Measurements from ENCODE around the gene SPDYE16. TPM values are rescaled to one million over a fixed set of nuclear protein-coding genes. Genes with fewer than 3 reads are reported as not detected.
"Not testable (repeated sequence)": the region's sequence is repeated elsewhere in the genome, so short reads cannot be mapped to it uniquely, and the experiment has no call there.

Gene SPDYE16
- under 1 TPM in 2 of 4 donors, not detected in 2; 0.15 to 0.19 TPM for total RNA-seq

DNA sequence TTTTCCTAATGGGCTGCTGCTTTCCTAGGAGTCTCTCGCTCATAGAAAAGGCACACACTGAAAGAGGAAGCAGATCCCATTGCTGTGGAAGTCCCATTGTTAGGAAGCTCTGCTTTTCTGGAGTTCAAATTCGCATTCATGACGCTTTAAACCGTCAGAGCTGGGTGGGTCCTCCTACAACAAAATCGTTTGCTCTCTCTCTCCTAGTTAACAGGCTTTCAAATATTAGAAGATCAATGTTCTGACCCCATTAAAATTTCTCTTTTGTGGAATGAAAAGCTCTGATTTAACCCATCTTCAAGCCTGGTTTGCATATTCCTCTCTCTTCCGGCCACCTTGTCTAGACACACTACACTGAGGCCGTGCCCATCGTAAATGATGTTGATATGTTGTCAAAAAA lies at the start of gene SPDYE16:
Gene SPDYE16 (minus strand): TSS at position 101 of the 400 bp plus-strand sequence. CDS start 1,838 bp downstream, outside the sequence.
- DNase-seq (ENCODE audit: low spot score in 2 of 2); intact Hi-C loops (cut with DNase I; ENCODE audit: low total_unique reads); H3K4me3 ChIP-seq (ENCODE audit: low read depth, poor library complexity, severe bottlenecking): not testable (repeated sequence)
- WGBS, 2 donors = no CpG with 5 or more reads among the region's 8 CpGs

DNA sequence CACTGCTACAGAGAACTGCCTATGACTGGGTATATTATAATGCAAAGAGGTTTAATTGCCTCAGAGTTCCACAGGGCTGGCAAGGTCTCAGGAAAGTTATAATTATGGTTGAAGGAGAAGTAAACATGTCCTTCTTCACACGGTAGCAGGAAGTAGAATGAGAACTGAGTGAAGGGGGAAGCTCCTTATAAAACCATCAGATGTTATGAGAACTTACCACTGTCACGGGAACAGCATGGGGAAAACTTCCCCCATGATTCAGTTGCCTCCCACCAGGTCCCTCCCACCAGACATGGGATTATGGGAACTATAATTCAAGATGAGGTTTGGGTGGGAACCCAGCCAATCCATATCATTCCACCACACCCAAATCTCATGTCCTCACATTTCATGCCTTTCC lies 49.6 kb upstream of the SPDYE16 start:
- 37 to 38% methylated on average over 2 of the region's 2 CpGs for WGBS, 2 donors
- intact Hi-C loops (cut with DNase I; ENCODE audit: low total_unique reads) = not testable (repeated sequence)

GRCh38 chr7:76591602-76592304 lies 48.7 kb upstream of the SPDYE16 start:
- 84 to 88% methylated on average over 1 to 2 of the region's 2 CpGs for WGBS, 2 donors
- intact Hi-C loops (cut with DNase I; ENCODE audit: low total_unique reads); H3K4me3 ChIP-seq (ENCODE audit: low read depth, poor library complexity, severe bottlenecking): not testable (repeated sequence)

More for the DNA sequence above, 49.6 kb upstream of the SPDYE16 start:
- DNase-seq (ENCODE audit: low spot score in 2 of 2); H3K4me3 ChIP-seq (ENCODE audit: low read depth, poor library complexity, severe bottlenecking): not testable (repeated sequence)

DNA sequence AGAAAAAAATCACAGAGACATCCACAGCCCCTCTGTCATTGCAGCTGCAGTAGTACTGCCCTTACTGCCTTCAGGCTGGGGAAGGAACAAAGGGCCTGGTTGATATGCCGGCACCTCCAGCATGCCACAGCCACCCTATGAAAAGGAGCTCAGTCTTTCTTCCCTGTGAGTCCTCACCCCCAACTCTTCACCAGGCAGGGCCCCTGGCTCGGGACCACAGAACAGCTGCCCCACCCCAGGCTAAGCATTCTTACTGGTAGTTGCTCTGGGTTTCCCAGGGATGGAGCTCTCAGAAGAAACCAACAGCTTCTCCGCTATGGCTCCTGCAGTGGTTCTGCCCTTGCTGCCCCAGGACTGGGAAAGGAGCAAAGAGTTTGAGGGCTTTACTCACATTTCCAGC lies 47.9 kb upstream of the SPDYE16 start:
- DNase-seq (ENCODE audit: low spot score in 2 of 2); intact Hi-C loops (cut with DNase I; ENCODE audit: low total_unique reads); H3K4me3 ChIP-seq (ENCODE audit: low read depth, poor library complexity, severe bottlenecking): not testable (repeated sequence)
- 73 to 88% methylated on average over 2 to 3 of the region's 3 CpGs for WGBS, 2 donors

More at GRCh38 chr7:76591602-76592304, 48.7 kb upstream of the SPDYE16 start:
- DNase-seq (ENCODE audit: low spot score in 2 of 2) = not testable (repeated sequence)

GRCh38 chr7:76588586-76588985 lies 45.5 kb upstream of the SPDYE16 start:
- 31% methylated on average over 1 of the region's 1 CpG; no CpG with 5 or more reads in 1 of the 2 donors for WGBS, 2 donors

GRCh38 chr7:76586585-76587315 lies 43.7 kb upstream of the SPDYE16 start:
- H3K4me3 ChIP-seq (ENCODE audit: low read depth, poor library complexity, severe bottlenecking); DNase-seq (ENCODE audit: low spot score in 2 of 2); intact Hi-C loops (cut with DNase I; ENCODE audit: low total_unique reads): not testable (repeated sequence)
- WGBS, 2 donors = 92 to 97% methylated on average over 2 of the region's 2 CpGs

More at GRCh38 chr7:76588586-76588985, 45.5 kb upstream of the SPDYE16 start:
- DNase-seq (ENCODE audit: low spot score in 2 of 2); intact Hi-C loops (cut with DNase I; ENCODE audit: low total_unique reads); H3K4me3 ChIP-seq (ENCODE audit: low read depth, poor library complexity, severe bottlenecking): not testable (repeated sequence)

GRCh38 chr7:76583636-76584281 lies 40.7 kb upstream of the SPDYE16 start:
- H3K4me3 ChIP-seq (ENCODE audit: low read depth, poor library complexity, severe bottlenecking); DNase-seq (ENCODE audit: low spot score in 2 of 2); intact Hi-C loops (cut with DNase I; ENCODE audit: low total_unique reads): not testable (repeated sequence)
- 21 to 23% methylated on average over 5 of the region's 5 CpGs for WGBS, 2 donors

DNA sequence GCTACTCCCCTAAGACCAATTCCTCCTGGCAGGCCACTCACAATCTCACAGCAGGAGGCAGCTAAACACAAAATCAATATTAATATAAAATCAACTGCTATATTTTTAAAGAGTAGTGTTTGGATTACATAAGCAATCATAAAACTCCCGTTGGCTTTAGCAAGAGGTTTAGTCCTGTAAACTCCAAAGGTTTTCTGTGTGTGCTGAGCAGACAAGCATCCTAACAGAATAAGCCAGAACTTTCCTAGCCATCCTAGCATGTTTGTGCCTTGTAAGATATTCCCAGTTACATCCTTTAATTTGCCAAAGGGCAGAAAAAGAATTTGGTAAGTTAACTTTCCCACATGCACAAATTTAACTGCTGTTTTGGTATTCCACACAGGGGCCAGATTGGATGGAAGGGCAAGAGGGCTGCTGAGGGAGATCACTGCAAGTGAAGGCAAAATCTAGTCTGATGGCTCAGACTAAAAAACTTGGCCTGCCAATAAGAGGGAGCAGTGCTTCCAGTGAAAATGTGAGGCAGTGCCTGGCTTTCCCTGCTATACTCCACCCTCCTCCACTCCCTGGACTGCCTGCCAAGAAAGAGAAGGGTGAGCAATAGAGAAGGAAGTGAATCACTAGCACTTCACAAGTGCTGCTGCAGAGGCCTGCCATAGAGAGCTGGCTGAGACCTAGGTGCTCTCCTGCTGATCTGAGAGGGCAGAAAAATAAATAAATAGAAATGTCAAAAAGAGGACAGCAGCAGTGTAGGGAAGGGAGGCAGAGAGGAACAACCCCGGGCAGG lies 39.9 kb upstream of the SPDYE16 start:
- H3K4me3 ChIP-seq (ENCODE audit: low read depth, poor library complexity, severe bottlenecking); intact Hi-C loops (cut with DNase I; ENCODE audit: low total_unique reads): not testable (repeated sequence)
- peak; percentile 83 to 89 for DNase-seq (ENCODE audit: low spot score in 2 of 2)
- WGBS, 2 donors = 0 to 13% methylated on average over 2 of the region's 2 CpGs

DNA sequence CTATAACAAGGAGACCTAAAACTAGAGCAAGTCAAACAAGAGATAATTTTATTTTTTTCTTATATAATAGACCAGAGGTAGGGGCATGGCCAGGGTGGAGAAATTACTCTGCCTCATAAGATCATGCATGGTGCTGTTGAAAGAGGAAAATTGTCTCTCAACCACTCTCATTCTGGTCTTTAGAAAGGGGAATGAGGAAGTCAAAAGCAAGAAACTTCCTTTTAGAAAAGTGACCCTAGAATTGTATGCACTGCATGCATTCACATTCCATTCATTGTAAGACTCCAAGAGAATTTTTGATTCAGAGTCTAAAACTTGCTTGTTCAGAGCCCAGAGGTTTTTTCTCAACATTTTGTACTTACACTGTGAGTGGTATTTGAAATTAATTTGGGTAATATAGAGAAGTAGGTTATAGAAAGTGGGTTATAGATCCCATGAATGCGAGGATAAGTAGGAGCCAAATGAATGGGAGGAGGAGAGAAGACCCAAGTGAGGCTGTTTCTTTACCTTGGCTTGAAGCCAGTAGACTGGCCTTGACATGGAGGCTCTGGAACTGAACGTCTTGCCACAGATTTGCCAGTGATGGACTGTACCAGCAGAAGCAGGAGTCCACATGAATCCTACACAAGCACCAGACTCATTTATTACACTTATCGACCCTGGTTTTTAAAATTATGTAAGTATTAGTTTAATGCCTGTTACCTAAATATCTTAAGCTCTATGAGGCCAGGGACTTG lies 33.0 kb upstream of the SPDYE16 start:
- intact Hi-C loops (cut with DNase I; ENCODE audit: low total_unique reads); H3K4me3 ChIP-seq (ENCODE audit: low read depth, poor library complexity, severe bottlenecking); DNase-seq (ENCODE audit: low spot score in 2 of 2): not testable (repeated sequence)
- WGBS, 2 donors = 70 to 78% methylated on average over 3 of the region's 3 CpGs

- WGBS, 2 donors = 100% methylated on average over 1 of the region's 2 CpGs
- intact Hi-C loops (cut with DNase I; ENCODE audit: low total_unique reads); H3K4me3 ChIP-seq (ENCODE audit: low read depth, poor library complexity, severe bottlenecking); DNase-seq (ENCODE audit: low spot score in 2 of 2): not testable (repeated sequence)
Observed at GRCh38 chr7:76575431-76575830, 32.3 kb upstream of the SPDYE16 start.

DNA sequence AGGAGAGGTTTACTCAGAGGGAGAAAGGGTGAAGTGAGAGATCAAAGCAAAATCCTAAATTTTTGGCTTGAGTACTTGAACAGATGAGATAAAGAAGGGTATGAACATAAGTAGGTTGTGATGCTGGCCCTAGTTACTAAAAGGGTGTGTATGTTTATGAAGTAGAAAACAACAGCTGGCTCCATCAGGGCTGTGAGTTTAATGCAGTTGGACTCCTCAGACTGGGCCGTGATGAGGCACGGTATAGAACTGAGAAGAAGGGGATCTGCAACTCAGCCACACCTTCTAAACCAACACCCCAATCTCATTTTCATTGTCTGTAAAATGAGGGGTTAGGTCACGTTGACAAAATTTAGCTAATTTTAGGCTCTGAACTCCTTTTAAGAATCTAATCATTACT lies 29.2 kb upstream of the SPDYE16 start:
- 55 to 72% methylated on average over 3 of the region's 3 CpGs for WGBS, 2 donors
- intact Hi-C loops (cut with DNase I; ENCODE audit: low total_unique reads); H3K4me3 ChIP-seq (ENCODE audit: low read depth, poor library complexity, severe bottlenecking); DNase-seq (ENCODE audit: low spot score in 2 of 2): not testable (repeated sequence)

DNA sequence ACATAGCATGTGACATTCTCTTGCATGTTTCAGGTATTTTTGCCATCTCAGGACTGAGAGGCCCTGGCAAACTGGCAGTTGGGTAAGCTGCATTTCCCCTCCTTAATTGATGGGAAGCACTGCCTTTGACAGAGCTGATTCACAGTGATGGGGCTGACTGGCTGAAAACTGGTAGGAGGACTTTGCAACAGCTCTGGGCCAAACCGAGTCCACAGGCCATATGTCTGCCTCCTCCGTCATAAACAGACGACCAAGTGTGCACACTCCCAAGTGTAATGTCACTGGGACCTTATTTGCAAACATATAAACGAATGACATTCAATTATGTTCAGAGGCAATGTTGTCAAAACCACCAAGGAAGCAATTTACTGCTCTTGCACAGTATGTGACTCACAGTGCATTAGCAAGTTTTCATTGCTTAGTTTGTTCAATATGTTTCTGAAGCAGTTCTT lies 27.3 kb upstream of the SPDYE16 start:
- H3K4me3 ChIP-seq (ENCODE audit: low read depth, poor library complexity, severe bottlenecking); DNase-seq (ENCODE audit: low spot score in 2 of 2); intact Hi-C loops (cut with DNase I; ENCODE audit: low total_unique reads): not testable (repeated sequence)
- 51 to 82% methylated on average over 4 of the region's 4 CpGs for WGBS, 2 donors

- H3K4me3 ChIP-seq (ENCODE audit: low read depth, poor library complexity, severe bottlenecking); intact Hi-C loops (cut with DNase I; ENCODE audit: low total_unique reads); DNase-seq (ENCODE audit: low spot score in 2 of 2): not testable (repeated sequence)
Observed at GRCh38 chr7:76568742-76569141, 25.6 kb upstream of the SPDYE16 start.

DNA sequence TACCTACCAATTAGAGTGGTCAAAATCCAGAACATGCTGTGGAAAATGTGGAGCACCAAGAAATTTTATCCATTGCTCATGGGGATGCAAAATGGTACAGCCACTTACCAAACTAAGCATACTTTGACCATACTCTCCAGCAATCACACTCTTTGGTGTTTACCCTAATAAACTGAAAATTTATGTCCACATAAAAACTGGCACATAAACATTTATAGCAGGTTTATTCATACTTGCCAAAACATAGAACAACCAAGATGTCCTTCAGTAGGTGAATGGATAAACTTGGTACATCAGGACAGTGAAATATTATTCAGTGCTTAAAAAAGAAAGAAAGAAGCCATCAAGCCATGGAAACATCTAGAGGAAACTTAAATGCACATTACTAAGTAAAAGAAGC lies 24.7 kb upstream of the SPDYE16 start:
- DNase-seq (ENCODE audit: low spot score in 2 of 2); intact Hi-C loops (cut with DNase I; ENCODE audit: low total_unique reads): not testable (repeated sequence)

More for the DNA sequence above, 24.7 kb upstream of the SPDYE16 start:
- not testable (repeated sequence) for H3K4me3 ChIP-seq (ENCODE audit: low read depth, poor library complexity, severe bottlenecking)

Data from lower leg skin (tissue), 4 donors.